ENCODE measurements around the gene FGD6.
"Not testable (repeated sequence)": the region's sequence is repeated elsewhere in the genome, so short reads cannot be mapped to it uniquely, and the experiment has no call there.

Gene FGD6

DNA sequence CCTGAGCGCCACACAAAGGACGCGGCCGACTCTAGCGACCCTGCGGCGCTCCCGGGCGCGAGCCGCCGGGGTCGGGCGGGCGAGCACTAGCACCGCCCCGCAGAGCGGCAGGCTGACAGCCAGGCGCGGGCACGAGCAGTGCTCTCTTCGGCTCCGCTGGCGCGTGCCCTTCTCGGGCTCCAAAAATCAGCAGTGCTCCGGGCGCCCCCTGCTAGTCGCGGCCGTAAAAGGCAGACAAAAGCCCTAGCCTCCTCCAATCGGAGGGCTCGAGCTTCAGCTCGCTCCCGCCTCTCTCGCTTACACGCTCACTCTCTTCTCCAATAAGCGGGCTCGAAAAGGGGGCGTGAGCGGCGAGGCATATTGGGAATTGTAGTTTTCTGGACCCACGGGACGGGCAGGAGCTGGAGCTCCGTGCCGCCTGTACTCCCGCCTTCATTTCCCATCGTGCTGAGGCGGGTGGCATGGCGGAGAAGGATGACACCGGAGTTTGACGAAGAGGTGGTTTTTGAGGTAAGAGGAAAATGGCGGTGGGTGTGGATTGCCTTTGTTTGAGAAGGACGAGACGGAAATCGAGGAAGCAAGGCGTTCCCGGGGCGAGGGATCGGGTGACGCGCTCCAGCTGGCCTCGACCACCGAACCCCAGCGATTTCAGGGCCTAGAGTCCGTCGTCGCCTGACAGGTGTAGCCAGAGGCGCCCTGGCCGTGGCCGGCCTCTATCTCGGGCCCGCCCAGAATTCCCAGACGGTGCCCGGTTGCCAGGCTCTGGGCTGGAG lies at the start of gene FGD6, which contains the start of gene VEZT:
TSS of gene FGD6 (minus strand) at position 91 of the 773 bp plus-strand sequence. CDS start 227 bp downstream, outside the sequence.
TSS of gene VEZT (plus strand) at position 431 of the 773 bp plus-strand sequence. CDS start at position 475, 44 bp downstream.
- DNase-seq, result peak; percentile 100

DNA sequence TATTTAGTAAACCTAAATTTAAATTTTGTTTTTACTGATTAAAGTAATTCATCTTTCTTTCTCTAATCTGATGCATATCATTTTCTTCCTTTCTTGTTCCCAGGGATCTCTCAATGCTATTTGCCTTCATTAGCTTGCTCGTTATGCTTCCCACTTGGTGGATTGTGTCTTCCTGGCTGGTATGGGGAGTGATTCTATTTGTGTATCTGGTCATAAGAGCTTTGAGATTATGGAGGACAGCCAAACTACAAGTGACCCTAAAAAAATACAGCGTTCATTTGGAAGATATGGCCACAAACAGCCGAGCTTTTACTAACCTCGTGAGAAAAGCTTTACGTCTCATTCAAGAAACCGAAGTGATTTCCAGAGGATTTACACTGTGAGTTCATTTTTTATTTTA lies 49.0 kb upstream of the FGD6 start:
- no peak for DNase-seq

DNA sequence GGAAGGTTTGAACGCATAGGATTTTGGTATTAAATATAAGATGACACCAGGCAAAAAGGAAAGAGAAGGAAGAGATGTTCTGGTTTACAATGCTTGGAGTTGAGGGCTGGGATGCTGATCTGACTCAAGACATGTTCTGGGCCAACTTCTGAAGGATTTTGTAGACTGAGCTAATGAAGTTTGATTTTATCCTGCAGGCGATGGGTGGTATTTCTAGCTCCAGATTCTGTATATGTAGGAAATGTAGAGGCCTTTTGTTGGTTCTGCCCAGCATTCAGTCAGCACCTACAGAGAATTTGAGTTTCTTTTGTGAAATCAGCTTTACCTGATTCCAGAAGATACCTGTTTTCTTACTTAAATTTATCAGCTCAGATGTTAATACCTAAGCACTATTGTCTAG lies 48.5 kb upstream of the FGD6 start:
- DNase-seq, result no peak

DNA sequence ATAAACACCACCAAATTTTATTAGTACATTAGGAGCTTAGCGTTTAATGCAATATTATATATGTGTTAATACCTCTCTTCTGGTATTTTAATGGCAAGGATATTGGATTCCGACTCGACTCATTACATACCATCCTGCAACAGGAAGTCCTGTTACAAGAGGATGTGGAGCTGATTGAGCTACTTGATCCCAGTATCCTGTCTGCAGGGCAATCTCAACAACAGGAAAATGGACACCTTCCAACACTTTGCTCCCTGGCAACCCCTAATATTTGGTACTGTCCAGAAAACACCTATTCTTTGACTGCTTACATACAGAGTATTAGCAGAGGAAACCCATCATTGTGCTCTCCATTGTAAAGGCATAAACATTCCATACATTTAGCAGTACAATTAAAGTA lies 45.5 kb upstream of the FGD6 start:
- DNase-seq, result no peak

DNA sequence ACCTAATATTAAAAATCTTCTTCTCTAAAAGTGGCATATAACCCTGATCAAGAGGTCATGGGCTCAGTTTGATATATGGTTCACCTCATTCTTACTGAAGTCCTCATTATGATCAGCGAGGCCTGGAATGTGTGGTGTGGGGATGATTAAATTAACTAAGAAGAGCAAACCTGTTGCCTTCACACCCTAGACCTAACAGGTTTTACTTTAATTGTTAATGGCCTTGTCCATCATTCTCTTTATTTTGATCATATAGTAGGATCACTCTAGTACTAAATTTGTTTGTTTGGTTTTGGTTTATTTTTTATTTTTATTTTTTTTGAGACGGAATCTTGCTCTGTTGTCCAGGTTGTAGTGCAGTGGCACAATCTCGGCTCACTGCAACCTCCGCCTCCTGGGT lies 43.8 kb upstream of the FGD6 start:
- DNase-seq, result no peak

DNA sequence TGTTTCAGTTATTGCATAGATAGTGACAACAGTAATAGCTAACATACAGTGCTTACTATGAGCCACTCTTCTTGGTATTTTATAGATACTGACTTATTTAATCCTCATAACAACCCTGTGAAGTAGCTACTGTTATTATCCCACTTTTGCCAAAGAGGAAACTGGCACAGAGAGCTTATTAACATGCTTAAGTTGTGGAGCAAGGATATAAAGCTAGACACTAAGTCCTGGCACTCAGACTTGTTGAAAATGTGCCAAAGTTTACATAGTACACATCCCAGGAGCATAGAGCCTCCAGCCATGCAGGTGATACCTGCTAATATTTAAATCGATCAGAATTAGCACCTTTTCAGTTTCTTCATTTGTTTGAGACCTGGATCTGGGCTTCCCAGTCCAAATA lies 42.1 kb upstream of the FGD6 start:
- no peak for DNase-seq

DNA sequence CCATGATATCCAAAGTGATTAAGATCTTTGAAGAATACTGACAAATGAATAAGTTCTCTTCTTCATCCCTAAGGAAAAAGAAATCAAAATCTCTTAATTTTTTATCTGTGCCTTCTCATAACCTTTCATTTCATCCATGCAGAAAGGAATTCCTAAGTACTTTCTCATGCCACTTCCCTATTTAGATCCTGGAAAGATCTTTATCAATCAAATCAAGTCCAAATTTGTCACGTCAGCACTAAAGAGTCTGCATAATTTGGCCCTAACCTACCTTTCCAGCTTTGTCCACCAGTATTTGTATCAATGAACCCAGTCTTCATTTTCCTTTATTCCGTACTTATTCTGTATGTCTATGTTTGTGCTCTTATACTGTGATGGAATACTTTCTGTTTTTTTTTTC lies 41.5 kb upstream of the FGD6 start:
- DNase-seq, result no peak

DNA sequence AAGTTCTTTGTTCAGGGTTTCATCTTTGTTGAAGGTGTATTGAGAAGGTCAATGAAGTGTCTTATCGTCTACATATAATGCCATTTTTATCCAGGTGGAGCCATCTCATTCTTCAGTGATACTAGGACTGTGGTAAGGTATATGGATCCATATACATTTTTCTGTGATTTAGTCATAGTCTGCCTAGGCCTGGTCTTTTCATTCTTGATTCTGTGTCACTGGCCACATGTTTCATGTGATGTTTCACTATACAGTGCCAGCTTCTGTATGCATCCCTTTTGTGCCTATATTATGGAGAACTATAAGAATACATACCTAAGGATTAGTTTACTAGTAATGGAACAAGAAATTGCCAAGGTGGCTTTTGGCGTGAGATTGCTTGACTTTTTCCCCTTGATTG lies 40.9 kb upstream of the FGD6 start:
- no peak for DNase-seq

DNA sequence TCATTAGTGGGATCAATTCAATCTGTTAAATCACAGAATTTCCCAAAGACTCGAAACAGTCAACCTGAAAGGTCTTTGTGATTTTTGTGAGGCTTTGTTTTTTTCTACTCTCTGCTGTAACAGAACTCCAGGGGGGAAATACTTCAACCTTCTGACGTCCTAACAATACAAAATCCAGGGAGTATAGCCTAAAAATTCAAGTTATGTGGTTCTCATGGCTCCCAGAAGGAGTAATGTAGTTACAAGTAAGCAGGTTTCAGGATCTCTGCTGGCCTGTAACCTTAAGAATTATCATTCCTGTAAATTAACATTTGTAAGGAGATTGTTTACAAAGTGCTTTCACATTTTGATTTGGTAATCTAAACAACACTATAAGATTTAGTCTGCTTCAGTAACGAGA lies 40.3 kb upstream of the FGD6 start:
- no peak for DNase-seq

DNA sequence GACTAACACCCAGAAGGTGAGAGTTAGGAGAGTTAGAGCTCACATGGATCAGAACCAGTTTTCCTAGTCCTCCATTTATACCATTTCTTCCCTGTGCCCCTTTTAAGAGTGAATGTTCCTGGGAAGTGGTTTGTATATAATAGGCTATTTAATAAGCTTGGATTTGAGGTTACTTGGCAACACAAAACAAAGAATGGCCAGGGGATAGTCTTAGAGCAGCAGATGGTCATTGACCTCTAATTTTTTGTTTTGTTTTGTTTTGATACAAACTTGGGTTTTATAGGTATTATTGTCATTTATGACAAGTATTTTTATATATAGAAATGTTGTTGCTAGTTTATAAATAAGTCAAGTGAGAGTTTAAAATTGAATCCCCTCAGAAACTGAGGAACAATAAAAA lies 36.1 kb upstream of the FGD6 start:
- DNase-seq, result no peak

DNA sequence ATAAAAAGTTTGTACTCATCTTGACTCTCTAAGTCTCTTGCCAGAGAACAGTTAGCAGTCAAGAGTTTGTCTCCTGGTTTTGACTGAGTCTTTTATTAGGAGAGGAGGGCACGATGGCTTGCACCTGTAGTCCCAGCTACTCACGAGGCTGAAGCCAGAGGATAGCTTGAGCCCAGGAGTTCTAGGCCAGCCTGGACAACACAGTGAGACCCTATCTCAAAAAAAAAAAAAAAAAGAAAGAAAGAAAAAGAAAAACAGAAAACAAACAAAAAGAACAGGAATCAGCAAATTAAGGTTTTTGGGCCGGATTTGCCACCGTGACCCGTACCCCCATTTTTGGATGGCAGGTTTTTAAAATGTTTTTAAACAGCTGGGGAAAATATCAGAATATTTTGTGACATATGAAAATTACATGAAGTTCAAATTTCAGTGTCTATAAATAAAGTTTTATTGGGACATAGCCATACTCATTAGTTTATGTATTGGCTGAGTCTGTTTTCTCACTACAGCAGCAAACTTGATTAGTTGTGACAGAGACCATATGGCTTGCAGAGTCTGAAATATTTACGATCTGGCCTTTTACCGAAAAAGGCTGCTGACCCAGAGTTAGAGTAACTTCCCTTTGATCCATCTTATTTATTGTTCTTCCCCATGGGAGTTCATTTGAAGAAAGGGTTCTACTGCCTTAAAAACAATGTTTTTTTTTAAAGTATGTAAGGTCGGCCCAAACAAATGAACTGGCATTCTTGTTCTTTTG lies 31.5 kb upstream of the FGD6 start:
- DNase-seq, result no peak

DNA sequence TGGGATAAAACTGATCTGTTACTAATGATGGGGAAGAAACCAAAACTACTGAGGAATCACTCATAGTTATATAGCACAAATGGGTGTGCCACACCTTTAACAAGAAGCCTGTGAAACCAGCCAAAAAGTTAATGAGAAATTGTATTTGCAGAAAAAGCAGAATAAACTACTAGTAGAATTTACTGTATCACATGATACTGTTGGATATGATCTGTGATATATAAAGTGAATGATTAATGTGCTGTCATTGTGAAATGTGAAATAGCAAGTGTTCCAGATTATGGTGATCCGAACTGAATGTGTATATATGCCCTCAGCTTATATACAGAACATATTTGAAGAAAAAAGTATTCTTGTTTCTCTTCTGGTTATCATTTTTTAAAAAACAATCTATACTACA lies 30.8 kb upstream of the FGD6 start:
- DNase-seq, result no peak

DNA sequence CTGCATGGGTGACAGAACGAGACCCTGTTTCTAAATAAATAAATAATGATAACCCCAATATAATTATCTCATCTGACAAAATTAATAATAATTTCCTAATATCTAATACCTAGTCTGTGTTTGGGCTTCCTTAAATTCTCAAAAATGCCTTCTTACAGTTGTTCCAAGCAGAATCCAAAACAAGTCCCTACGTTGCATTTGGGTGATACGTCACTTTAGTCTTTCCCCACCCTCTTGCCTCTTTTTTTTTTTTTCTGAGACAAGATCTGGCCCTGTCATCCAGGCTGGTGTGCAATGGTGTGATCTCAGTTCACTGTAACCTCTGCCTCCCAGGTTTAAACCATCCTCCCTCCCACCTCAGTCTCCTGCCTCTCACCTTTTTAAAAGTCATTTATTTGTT lies 27.1 kb upstream of the FGD6 start:
- no peak for DNase-seq

DNA sequence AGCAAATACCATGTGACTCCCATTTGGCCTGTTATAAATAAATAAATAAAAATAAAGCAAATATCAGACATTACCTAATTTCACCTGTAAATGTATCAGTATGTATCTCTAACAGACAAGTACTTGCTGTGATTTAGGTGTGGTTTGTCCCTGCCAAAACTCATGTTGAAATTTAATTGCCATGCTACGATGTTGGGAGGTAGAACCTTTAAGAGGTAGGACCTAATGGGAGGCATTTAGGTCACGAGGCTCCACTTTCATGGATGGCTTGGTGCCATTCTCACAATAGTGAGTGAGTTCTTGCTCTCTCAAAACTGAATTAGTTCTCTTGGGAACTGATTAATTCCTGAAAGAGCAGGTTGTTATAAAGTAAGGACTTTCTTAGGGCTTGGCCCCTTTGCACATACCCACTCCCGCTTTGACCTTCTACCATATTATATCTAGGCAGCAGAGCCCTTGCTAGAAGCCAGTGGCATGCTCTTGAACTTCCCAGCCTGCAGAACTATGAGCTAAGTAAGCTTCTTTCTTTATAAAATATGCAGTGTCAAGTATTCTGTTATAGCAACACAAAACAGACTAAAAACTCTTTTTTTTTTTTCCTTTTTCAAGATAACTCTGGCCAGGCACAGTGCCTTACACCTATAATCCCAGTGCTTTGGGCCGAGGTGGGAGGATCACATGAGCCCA lies 26.4 kb upstream of the FGD6 start:
- no peak for DNase-seq

DNA sequence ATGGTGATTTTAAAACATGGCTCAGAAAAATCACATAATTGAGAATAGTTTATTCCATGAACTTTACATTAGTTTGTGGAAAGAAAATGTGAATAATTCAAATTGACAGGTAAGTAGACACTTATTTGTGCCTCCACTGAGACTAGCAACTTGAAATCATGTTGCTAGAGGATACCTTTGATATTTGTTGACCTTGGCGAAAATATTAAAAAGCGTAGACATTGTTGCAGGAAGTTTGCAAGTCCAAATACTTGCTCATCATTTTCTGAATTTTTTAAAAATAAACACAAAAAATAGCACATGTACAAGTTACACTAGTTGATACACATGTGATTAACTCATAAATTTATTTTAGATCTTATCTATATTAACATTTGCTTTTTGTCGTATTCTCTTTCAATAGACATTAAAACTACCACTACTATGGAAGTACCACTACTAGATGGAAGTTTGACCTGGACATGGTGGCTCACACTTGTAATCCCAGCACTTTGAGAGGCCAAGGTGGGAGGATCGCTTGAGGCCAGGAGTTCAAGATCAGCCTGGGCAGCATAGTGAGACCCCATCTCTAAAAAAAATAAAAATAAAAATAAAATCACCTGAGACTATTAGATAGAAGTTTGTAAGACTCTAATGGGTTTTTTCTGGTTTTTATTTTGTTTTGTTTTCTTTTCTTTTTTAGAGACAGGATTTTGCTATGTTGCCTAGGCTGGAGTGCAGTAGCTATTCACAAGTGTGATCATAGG lies 24.7 kb upstream of the FGD6 start:
- no peak for DNase-seq

DNA sequence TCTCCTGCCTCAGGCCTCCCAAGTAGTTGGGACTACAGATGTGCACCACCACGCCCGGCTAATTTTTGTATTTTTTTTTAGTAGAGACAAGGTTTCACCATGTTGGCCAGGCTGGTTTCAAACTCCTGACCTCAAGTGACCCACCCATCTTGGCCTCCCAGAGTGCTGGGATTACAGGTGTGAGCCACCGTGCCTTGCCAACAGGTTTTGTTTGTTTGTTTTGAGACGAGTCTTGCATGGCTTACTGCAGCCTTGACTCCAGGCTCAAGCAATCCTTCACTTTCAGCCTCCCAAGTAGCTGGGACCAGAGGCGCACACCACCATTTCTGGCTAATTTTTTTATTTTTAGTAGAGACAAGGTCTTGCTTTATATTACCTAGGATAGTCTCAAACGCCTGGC lies 23.9 kb upstream of the FGD6 start:
- not testable (repeated sequence) for DNase-seq

DNA sequence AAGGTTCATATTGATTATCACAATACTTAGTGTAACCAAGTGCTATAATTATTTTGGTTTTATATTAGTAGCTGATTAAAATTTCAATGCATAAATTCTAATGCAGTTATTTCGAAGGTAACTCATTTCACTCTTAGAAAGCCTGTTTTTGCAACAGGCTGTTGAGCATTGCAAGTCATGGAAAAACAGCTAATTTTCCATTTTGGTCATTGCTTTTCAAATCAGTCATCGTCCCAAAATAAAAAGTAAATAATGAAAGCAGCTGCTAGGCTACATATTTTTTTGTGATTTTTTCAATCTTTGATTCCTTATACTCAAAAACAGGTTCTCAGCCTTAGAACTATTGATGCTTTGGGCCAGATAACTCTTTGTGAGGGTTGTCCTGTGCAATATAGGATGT lies 23.3 kb upstream of the FGD6 start:
- DNase-seq, result no peak

DNA sequence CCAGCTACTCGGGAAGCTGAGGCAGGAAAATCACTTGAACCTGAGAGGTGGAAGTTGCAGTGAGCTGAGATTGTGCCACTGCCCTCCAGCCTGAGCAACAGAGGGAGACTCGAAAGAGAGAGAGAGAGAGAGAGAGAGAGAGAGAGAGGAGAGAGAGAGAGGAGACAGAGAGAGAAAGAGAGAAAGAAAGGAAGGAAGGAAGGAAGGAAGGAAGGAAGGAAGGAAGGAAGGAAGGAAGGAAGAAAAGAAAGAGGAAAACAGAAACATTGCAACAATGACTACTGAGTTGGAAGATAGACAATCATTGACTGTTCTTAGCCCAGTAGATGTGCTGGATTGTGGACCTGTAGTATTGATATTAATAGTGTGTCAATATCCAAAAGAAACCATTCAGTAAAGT lies 22.6 kb upstream of the FGD6 start:
- not testable (repeated sequence) for DNase-seq

DNA sequence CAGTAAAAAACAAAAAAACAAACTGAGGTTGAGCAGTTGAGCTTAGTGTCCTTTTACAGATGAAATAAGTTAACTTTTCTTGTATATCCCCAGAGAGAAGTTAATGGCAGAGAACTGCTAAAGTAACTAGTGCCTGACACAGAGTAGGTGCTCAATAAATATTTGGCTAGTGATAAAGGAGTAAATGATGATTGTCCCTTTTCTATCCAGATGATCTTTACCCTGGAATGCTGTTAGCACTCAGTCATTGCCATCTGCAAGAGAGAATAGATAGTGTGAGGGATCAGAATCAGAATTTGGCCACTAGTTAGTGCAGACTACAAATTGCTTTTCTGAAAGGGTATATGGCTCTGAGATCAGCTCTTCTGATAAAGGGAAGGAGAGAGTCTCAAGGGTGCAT lies 21.9 kb upstream of the FGD6 start:
- DNase-seq, result no peak

DNA sequence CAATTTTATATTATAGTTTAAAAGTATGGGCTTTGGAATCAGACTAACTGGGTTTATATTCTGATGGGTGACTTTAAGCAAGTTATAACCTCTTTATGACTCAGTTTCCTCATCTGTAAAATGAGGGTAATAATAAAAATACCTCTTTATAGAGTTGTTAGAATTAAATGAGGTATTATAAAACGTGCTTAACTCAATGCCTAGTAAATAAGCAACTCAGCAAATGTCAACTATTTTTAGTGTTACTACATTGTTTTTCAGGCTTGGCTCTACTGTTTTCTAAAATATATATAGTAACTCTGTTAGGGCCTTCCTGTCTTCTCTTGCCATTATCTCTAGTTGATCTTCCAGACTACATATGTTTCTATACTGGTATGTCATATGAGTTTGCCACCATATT lies 20.9 kb upstream of the FGD6 start:
- no peak for DNase-seq

DNA sequence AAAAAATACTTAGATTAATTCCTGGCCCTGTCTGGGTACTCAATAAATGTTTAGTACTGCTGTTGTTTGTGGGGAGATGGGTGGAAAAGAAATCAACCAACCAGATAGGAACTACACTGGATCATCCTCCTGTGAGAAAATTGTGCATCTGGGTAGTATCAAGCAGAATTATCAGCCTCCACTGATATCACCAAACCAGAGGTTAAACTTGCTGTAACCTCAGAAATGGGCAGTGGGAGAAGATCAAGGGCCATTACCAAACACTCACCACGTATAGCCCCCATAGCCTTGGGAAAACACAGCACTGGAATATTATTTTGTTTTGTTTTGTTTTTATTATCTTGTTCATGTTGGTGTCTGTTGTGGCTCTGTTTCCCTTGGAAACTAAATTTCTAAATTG lies 20.0 kb upstream of the FGD6 start:
- DNase-seq, result no peak

DNA sequence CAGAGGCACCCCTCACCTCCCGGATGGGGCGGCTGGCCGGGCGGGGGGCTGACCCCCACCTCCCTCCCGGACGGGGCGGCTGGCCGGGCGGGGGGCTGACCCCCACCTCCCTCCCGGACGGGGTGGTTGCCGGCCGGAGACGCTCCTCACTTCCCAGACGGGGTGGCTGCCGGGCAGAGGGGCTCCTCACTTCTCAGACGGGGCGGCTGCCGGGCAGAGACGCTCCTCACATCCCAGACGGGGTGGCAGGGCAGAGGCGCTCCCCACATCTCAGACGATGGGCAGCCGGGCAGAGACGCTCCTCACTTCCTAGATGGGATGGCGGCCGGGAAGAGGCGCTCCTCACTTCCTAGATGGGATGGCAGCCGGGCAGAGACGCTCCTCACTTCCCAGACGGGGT lies 18.4 kb upstream of the FGD6 start:
- not testable (repeated sequence) for DNase-seq

DNA sequence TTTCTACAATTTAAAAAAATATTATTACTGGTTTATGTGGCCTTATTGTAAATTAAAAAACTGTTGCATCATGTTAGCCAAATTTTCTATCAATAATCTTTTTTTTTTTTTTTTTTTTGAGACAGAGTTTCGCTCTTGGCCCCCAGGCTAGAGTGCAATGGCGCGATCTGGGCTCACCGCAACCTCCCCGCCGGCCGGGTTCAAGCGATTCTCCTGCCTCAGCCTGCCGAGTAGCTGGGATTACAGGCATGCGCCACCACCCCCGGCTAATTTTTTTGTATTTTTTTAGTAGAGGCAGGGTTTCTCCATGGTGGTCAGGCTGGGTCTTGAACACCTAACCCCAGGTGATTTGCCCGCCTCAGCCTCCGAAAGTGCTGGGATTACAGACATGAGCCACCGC lies 16.9 kb upstream of the FGD6 start:
- DNase-seq, result not testable (repeated sequence)
